GM23248 (cell line): ENCODE data around the gene GOLGA3. TPM values are rescaled to one million over a fixed set of nuclear protein-coding genes. Genes with fewer than 3 reads are reported as not detected.

Source experiments
- DNase-seq: peaks from one replicate; pipeline ENCODE4 v3.0.0-alpha.2; 2015
- H2AFZ ChIP-seq: fragments of 200-600 bp; sonication (generic); 2 replicates; pipeline ENCODE4 v1.6.1; 2016; ENCODE audit warnings: antibody characterized with exemption
- H3F3A ChIP-seq: fragments of 200-600 bp; sonication (generic); 2 replicates; pipeline ENCODE4 v1.6.1; 2016; ENCODE audit warnings: mild to moderate bottlenecking, antibody characterized with exemption, mixed run types; ENCODE audit not compliant: insufficient read depth
- H3K27ac ChIP-seq: fragments of 200-600 bp; sonication (generic); 2 replicates; pipeline ENCODE4 v1.5.1; 2016; ENCODE audit warnings: mild to moderate bottlenecking
- H3K27me3 ChIP-seq: fragments of 200-600 bp; sonication (generic); replicated peaks from 2 replicates; pipeline ENCODE4 v1.6.1; 2016; ENCODE audit warnings: mild to moderate bottlenecking; ENCODE audit not compliant: insufficient read depth
- H3K36me3 ChIP-seq: fragments of 200-600 bp; sonication (generic); 2 replicates; pipeline ENCODE4 v1.6.1; 2016; ENCODE audit warnings: low read depth, mild to moderate bottlenecking
- H3K4me1 ChIP-seq: fragments of 200-600 bp; sonication (generic); 2 replicates; pipeline ENCODE4 v1.6.1; 2016; ENCODE audit warnings: mild to moderate bottlenecking; ENCODE audit not compliant: insufficient read depth
- H3K4me2 ChIP-seq: fragments of 200-600 bp; sonication (generic); one replicate; pipeline ENCODE4 v1.6.1; 2016; ENCODE audit warnings: mild to moderate bottlenecking; ENCODE audit not compliant: unreplicated experiment
- H3K4me3 ChIP-seq: fragments of 200-600 bp; sonication (generic); 2 replicates; pipeline ENCODE4 v1.5.1; 2016; ENCODE audit warnings: mild to moderate bottlenecking
- H3K79me2 ChIP-seq: fragments of 200-600 bp; sonication (generic); 2 replicates; pipeline ENCODE4 v1.6.1; 2016; ENCODE audit warnings: mild to moderate bottlenecking; ENCODE audit not compliant: insufficient read depth
- H3K9ac ChIP-seq: fragments of 200-600 bp; sonication (generic); 2 replicates; pipeline ENCODE4 v1.6.1; 2016; ENCODE audit warnings: mild to moderate bottlenecking
- H3K9me2 ChIP-seq: fragments of 200-600 bp; sonication (generic); 2 replicates; pipeline ENCODE4 v1.6.1; 2016; ENCODE audit warnings: mixed run types, mild to moderate bottlenecking, moderate library complexity; ENCODE audit not compliant: insufficient read depth
- H3K9me3 ChIP-seq: fragments of 200-600 bp; sonication (generic); one replicate; pipeline ENCODE4 v1.6.1; 2017; ENCODE audit warnings: low read depth
- H4K20me1 ChIP-seq: fragments of 200-600 bp; sonication (generic); 2 replicates; pipeline ENCODE4 v1.6.0; 2016; ENCODE audit not compliant: insufficient read depth
- EZH2 ChIP-seq: fragments of 200-600 bp; sonication (generic); IDR thresholded peaks from 2 replicates; pipeline ENCODE4 v1.6.1; 2018; ENCODE audit warnings: antibody characterized with exemption, mild to moderate bottlenecking; ENCODE audit not compliant: insufficient read depth, poor library complexity, severe bottlenecking
- EZH2phosphoT487 ChIP-seq: fragments of 200-600 bp; sonication (generic); IDR thresholded peaks from 2 replicates; pipeline ENCODE4 v1.6.1; 2018; ENCODE audit warnings: antibody characterized with exemption, moderate library complexity, mild to moderate bottlenecking, low read depth; ENCODE audit not compliant: insufficient read depth
- WGBS, 2 experiments: methylation state at CpG; one replicate each; pipeline ENCODE4 v1.1.6; 2015 to 2017; ENCODE audit warnings: low lambda C conversion rate in 2 of 2, low coverage in 1 of 2; ENCODE audit errors: missing lambda C conversion rate in 2 of 2; 5-methylcytosine and 5-hydroxymethylcytosine counted together
- in situ Hi-C: fragments of 300-500 bp; cut with MboI; formaldehyde crosslinking; loops from 2 replicates; pipeline ENCODE4 v1.15.0; 2020
- polyA plus RNA-seq: library from polyadenylated mRNA; unstranded; fragments of >200 nt; fragmentation: Nextera tagmentation; extraction: Ambion mirVana; gene quantifications from 2 replicates; pipeline ENCODE4 v1.2.1, GENCODE V29; 2016
- total RNA-seq: library from RNA; depleted of rRNA; stranded (reverse); fragments of >200 nt; shearing (Covaris generic); gene quantifications from 2 replicates; pipeline ENCODE4 v1.2.3, GENCODE V29; 2014

GOLGA3 gene
- total and polyA plus RNA-seq, 2 experiments from 2014 or later = 38.1 to 118 TPM

GRCh38 chr12:132729541-132730320 is 98.9 kb downstream of the GOLGA3 start:
- peak; percentile 55 for DNase-seq
- in situ Hi-C loops = no loop called here
- H3K79me2 ChIP-seq = peaks cover 50% of the 10 kb centered on the region
- H3K36me3 ChIP-seq = peaks cover 56% of the 10 kb centered on the region
- H2AFZ ChIP-seq = no peak overlapping the region
- no peak overlapping the region for H3K4me3 ChIP-seq
- no peak overlapping the region for H3K4me2 ChIP-seq
- no peaks in the 10 kb centered on the region for H3K27me3 ChIP-seq
- no peak overlapping the region for H3K9ac ChIP-seq
- TF ChIP-seq EZH2phosphoT487 (no peak), EZH2 (no peak)
- no peaks in the 10 kb centered on the region for H3K9me3 ChIP-seq
- peaks cover 47% of the 10 kb centered on the region for H3F3A ChIP-seq
- no peaks in the 10 kb centered on the region for H4K20me1 ChIP-seq
- H3K9me2 ChIP-seq = no peaks in the 10 kb centered on the region
- WGBS, 2 experiments = 78 to 83% methylated on average over 24 of the region's 24 CpGs
- no peak overlapping the region for H3K27ac ChIP-seq
- H3K4me1 ChIP-seq = no peaks in the 10 kb centered on the region

GRCh38 chr12:132728502-132728901 is 100.2 kb downstream of the GOLGA3 start:
- H4K20me1 ChIP-seq = no peaks in the 10 kb centered on the region
- H3K9me2 ChIP-seq = no peaks in the 10 kb centered on the region
- H3F3A ChIP-seq = peaks cover 40% of the 10 kb centered on the region
- H3K4me2 ChIP-seq = no peak overlapping the region
- H3K4me3 ChIP-seq = no peak overlapping the region
- H3K9me3 ChIP-seq = no peaks in the 10 kb centered on the region
- no peak overlapping the region for H2AFZ ChIP-seq
- no peak for DNase-seq
- 91 to 92% methylated on average over 7 of the region's 7 CpGs for WGBS, 2 experiments
- H3K27ac ChIP-seq = no peak overlapping the region
- H3K36me3 ChIP-seq = peaks cover 52% of the 10 kb centered on the region
- H3K9ac ChIP-seq = no peak overlapping the region
- no peak for TF ChIP-seq EZH2phosphoT487
- TF ChIP-seq EZH2 = no peak
- peaks cover 51% of the 10 kb centered on the region for H3K79me2 ChIP-seq
- in situ Hi-C loops = no loop called here
- no peaks in the 10 kb centered on the region for H3K4me1 ChIP-seq
- H3K27me3 ChIP-seq = no peaks in the 10 kb centered on the region

DNA sequence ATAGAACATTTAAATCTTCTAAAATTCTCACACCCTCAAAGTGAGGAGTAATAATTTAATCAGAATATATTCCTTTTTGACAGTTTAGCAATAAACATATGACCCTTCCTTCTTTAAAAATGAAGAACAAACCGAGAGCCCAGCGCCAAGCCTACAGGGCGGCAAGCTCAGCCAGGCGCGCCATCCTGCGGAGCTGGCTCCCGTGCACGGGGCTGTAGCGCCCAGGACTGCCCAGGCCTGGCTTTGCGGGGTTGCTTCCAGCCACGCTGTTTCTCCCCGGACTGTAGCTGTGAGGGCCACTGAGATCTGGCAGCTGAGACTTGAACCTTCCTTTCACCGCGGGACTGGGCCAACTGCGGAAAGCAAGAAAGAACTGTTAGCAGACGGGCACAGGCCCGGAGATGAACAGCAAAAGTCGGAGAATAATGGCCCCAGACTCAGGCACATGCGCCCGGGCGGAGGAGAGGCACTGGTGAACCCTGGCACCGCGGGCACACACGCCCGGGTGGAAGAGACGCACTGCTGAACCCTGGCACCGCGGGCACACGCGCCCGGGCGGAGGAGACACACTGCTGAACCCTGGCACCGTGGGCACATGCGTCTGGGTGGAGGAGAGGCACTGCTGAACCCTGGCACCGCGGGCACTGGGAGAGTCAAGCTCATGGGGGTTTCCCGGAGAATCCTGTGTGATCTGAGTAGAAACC is 101.4 kb downstream of the GOLGA3 start:
- peaks cover 64% of the 10 kb centered on the region for H3K36me3 ChIP-seq
- in situ Hi-C loops = no loop called here
- no peak overlapping the region for H3K4me3 ChIP-seq
- no peak overlapping the region for H3K27ac ChIP-seq
- H3K27me3 ChIP-seq = no peaks in the 10 kb centered on the region
- DNase-seq = no peak
- no peak overlapping the region for H3K4me2 ChIP-seq
- WGBS, 2 experiments = 93 to 97% methylated on average over 28 to 37 of the region's 37 CpGs
- H3F3A ChIP-seq = peaks cover 50% of the 10 kb centered on the region
- no peaks in the 10 kb centered on the region for H3K4me1 ChIP-seq
- no peaks in the 10 kb centered on the region for H4K20me1 ChIP-seq
- no peak for TF ChIP-seq EZH2
- TF ChIP-seq EZH2phosphoT487 = no peak
- no peaks in the 10 kb centered on the region for H3K9me3 ChIP-seq
- no peaks in the 10 kb centered on the region for H3K9me2 ChIP-seq
- no peak overlapping the region for H2AFZ ChIP-seq
- H3K79me2 ChIP-seq = peaks cover 59% of the 10 kb centered on the region
- no peak overlapping the region for H3K9ac ChIP-seq

- no peaks in the 10 kb centered on the region for H3K4me1 ChIP-seq
- WGBS, 2 experiments = 87 to 91% methylated on average over 12 of the region's 12 CpGs
- no peak for DNase-seq
- H3K27ac ChIP-seq = no peak overlapping the region
- H3K9me2 ChIP-seq = no peaks in the 10 kb centered on the region
- TF ChIP-seq EZH2 (no peak), EZH2phosphoT487 (no peak)
- H3K27me3 ChIP-seq = no peaks in the 10 kb centered on the region
- no peak overlapping the region for H3K4me2 ChIP-seq
- H3K79me2 ChIP-seq = peaks cover 68% of the 10 kb centered on the region
- no peak overlapping the region for H3K4me3 ChIP-seq
- H4K20me1 ChIP-seq = no peaks in the 10 kb centered on the region
- no peak overlapping the region for H2AFZ ChIP-seq
- peaks cover 65% of the 10 kb centered on the region for H3K36me3 ChIP-seq
- no peak overlapping the region for H3K9ac ChIP-seq
- H3K9me3 ChIP-seq = no peaks in the 10 kb centered on the region
- in situ Hi-C loops = no loop called here
- peaks cover 51% of the 10 kb centered on the region for H3F3A ChIP-seq
Observed at GRCh38 chr12:132726386-132726785, 102.3 kb downstream of the GOLGA3 start.
